Stimulated activated CD8-positive, alpha-beta memory T cell treated with anti-CD3 and anti-CD28 coated beads, Interleukin-12 subunit alpha, Interleukin-12 subunit beta, amount 100 ng/mL, for 24 hours (primary cell): ENCODE measurements around the gene C5orf63.
"Not testable (repeated sequence)": the region's sequence is repeated elsewhere in the genome, so short reads cannot be mapped to it uniquely, and the experiment has no call there.

Experiments
- DNase-seq: peaks from one replicate; pipeline ENCODE4 v3.0.0-alpha.2; 2020; ENCODE audit errors: extremely low read depth

Gene C5orf63

DNA sequence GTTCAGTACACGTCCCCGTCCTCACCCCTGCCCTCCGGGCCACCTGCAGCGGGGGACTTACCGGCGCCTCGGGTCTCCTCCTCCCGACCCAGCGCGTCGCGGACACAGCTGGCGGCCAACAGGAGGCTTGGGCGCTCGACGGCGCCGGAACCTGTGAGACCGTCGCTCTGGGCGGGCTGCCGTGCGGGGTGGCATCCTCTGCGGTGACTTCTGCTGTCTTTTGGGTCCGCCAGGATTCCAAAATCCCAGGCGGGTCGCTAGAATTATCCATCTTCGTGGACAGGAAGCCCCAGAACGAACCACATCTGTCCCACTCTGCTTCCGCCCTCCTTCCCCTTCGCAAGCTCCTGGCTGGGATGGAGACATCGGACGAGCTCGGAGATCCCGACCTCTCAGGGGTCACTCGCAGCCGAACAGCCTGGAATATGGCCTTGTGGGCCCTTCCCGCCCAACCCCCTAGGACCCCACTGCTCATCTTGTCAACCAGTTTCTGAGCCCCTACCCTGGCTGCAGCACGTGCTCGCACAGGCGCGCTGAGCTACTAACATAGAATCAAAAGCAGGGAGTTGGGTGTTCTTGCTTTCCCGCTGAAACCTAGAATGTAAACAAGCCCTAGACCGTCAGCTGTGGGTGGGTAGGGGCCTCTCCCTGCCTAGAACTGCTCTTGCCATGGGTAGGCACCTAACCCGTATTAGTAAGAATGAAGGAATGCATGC, 42.0 kb downstream of the C5orf63 start:
- DNase-seq = no peak

DNA sequence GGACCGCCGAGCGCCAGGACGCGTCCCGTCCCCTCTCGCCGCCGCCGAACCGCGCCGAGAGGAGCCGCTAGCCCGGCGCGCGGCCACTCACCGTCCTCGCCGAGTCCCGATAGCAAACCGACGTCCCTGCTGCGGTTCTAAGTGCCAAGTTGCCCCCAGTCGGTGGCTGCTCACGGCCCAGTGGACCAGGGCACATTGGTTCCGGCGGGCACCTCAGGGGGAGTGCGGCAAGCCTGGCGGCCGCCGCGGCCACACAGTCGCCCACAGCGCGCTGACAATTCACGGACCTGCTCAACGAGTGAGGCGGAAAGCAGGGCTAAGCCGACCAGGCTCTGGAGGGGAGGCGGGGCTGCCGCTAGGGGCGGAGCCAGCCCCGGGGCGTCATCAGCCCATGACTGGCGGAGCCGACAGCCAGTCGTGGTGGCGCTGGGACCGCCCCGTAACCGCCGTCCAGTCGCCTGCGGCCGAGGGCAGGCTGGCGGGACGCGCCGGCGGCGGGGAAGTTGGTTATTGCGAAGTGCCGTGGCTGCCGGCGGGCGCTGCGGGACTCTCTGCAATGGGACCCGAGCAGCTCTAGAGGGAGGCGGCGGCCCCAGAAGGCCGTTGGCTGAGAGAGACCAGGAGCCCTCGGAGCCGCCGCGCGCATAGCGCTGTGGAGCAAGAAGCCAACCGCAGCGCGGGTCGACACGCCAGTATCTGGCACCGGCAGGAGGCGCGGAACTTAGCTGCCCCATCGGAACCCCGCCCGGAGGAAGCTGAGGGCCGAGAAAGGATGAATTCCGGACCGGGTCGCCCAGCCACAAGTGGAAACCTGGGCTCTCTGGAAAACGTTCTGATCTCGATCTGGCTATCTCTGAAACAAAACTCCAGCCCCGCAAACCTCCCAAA, 42.8 kb downstream of the C5orf63 start, which contains the start of gene MARCHF3:
MARCHF3 (minus strand) TSS at position 300 of the 888 bp plus-strand sequence. CDS start 112,387 bp downstream, outside the sequence.
- peak; percentile 82 for DNase-seq

DNA sequence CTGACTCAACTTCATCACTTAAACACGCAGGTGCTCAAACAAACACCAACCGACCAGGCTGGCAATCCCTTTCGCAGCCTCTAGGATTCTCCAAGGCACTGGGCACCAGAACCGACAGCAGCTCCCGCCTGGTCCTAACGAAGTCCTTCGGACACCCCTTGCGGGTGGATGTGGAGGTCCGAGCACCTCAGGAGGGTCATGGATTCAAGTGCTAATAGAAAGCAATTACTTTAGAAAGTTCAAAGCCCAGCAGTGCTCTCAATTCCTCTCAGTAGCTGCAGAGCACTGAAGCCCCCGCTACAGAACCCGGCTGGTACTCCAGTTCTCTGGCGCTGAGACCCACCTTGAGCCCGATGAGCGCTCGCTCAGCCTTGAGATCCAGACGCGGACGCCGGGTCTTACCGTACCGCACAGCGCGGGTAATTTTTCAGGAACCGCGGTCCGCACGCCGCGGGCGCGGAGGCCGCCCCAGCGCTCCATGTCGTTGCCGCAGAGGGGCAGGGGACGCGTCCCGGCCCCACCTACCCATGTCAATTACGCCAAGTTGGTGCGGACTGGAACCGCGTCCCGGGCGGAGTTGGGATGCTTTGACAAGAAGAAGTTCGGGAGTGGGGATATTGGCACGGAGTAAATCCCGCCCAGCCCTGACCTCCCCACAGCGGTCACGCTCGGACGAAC, 43.6 kb downstream of the C5orf63 start:
- DNase-seq = no peak

DNA sequence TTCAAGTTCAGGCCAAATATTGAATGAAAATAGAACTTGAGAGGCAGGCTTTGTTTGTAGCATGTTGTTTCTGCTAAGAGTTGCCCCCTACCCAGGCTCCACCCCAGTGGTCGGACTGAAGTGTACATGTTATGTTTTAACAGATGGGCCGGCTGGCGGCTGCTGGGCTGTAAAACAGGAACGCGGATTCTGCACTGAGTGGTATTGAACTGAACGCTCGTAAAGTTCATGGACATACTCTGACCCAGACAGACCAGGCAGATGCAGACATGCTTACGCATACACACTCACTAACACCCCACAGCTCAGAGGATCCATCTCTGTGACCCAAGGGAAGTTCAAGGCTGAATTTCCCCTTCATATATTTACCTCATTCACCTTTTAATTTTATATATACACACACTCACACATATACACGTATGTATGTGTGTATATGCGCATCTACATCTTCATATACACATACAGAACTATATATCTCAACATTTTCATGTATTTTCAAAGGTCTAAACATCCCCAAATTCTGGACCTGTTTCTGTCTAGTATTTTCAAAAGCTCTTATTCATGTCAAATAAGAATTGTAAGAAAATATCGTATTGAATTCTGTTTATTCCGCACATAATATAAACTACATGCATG, 44.4 kb downstream of the C5orf63 start:
- DNase-seq = no peak

DNA sequence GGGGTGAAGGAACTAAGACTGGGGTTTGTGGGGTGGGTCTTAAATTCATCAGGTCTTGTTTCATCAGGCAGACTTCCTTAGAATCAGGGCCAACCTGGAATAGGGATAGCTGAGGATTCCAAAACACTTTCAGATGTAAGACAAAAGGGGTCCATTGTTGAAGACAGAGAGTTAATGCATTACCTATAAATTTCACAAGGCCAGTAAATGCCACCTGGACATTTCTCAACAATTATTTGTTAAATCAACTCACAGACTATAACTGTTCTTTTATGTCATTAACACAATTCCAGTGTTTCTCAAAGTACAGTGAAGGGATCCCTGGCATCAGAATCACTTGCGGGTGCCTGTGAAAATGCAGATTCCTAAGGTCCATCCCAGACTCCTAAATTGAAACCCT, 45.8 kb downstream of the C5orf63 start:
- DNase-seq = no peak

DNA sequence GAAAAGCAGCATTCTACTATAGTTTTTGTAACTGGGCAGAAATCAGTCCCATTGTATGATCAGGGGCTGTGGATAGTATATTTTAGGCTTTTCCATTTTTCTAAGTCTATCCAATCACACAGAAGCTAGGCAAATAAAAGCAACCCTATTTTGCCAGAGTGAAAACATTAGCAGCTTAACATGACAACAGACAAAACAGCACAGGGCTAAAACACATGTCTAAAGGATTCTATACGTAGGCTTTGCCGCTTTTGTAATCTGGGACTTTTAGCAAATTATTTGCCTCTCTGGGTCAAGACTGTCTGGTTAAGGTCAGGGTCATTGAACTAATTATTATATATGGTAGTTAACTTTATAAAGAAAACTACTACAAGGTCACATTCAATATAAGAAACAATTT, 47.1 kb downstream of the C5orf63 start:
- no peak for DNase-seq

DNA sequence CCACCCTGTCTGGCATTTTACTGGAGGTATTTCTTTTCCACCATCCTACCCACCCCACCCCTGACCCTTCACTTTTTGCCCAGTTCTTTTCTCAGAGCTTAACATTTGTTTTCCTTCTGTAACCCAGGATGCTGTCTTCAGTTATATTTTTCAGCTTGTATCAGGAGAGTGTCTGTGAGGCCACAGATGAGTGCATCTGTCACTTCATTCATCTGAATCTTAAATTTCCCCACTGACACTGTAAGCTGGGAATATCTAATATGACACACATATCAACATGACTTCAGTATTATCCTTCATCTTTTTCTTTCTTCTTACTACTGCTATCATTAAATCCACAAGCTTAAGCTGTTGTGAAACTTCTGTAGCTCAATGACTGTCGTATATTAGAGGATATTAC, 47.8 kb downstream of the C5orf63 start:
- no peak for DNase-seq

DNA sequence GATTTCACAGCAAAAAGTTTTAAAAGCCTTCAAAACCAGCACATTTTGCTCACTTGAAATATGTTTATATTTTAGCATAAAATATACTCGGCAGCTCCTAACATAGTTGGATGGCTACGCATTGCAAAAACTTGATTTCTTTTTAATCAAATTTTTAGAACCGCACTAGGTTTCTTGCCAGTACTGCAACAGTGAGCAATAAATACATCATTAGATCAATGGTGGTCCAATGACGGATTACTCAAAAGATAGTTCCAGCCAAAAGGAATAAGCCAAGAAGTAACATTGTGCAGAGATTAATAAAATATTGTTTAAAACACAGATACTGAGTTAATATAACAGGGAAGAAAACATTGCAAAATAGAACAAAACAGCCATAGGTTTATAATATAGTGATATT, 48.5 kb downstream of the C5orf63 start:
- DNase-seq = no peak

DNA sequence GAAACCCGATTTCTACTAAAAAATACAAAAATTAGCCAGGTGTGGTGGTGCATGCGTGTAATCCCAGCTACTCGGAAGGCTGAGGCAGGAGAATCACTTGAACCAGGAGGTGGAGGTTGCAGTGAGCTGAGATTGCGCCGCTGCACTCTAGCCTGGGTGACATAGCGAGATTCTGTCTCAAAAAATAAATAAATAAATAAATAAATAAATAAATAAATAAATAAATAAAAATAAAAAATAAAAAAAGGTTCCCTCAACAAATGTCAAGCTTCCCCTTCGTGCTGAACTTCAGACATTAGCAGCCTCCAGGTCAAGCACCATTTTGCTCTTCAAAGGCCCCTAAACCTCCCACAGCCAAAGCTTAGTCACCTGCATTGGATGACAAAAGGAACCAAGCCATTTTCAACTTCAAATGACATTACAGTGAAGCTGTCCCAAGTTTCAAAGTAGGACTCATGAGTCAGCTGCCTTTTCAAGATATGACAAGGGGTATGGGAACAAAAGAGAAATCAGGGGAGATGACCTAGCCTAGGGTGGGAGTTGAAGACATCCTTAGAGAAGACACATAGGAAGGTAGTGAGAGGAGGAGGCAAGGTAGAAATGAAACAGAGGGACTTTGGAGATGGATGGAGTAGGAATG, 49.6 kb downstream of the C5orf63 start:
- DNase-seq = not testable (repeated sequence)

DNA sequence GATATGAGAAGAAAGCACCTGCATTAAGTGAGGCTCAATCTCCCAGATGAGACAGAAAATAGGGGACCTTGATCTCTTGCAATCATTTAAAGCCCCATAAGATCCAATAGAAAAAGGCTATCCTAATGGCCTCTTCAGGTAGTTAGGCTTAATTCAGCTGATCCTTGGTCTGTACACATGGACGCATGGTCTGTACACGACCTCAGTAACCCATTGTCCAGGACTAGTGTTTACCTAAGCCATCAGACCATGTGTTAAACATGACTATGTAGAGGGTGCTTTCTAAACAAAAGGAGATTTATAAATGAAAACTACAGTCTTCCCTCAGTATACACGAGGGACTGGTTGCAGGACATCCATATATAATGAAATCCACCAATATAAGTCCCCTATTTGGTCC, 50.5 kb downstream of the C5orf63 start:
- DNase-seq = no peak

DNA sequence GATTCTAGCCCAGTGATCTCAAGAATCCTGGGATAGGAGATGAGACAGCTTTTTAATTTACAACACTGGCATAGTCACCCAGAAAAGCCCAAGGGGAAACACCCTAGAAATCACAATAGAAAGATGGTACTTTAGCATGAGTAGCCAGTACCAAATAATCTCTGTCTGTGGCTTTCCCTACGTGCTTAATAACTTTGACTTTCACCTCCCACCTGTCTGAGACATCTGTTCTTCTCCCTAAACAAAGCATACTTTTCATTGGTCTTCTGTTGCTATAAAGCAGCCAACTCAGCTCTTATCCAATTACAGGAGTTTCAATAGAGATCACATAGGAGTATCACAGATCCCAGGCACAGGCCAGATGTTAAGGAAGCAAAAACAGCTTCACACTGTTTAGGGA, 53.4 kb downstream of the C5orf63 start:
- DNase-seq = no peak

DNA sequence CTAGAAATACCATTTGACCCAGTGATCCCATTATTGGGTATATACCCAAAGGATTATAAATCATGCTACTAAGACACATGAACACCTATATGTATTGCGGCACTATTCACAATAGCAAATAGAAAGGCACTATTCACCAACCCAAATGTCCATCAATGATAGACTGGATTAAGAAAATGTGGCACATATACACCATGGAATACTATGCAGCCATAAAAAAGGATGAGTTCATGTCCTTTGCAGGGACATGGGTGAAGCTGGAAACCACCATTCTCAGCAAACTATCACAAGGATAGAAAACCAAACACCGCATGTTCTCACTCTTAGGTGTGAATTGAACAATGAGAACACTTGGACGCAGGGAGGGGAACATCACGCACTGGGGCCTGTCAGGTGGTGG, 56.6 kb downstream of the C5orf63 start:
- DNase-seq = not testable (repeated sequence)

DNA sequence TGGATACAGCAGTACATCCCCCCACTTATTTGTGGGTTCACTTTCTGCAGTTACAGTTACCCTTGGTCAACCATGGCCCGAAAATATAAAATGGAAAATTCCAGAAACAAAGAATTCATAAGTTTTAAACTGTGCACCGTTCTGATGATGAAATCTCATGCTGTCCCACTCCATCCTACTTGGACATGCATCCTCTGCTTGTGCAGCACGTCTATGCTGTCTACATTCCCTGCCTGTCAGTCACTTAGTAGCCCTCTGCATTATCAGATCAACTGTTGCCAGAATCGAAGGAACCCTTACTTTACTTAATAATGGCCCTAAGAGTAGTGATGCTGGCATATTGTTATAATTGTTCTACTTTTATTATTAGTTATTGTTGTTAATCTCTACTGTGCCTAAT, 57.6 kb downstream of the C5orf63 start:
- DNase-seq = no peak

DNA sequence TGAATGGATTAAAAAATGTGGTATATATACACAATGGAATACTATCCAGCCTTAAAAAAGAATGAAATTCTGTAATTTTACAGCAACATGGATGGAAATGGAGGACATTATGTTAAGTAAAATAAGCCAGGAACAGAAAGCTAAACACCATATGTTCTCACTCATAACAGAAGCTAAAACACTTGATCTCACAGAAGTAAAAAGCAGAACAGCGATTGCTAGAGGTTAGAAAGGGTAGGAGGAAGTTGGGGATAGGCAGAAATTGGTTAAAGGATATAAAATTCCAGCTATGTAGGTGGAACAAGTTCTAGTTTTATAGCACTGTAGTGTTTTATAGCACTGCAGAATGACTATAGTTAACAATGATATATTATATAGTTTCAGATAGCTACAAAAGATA, 58.7 kb downstream of the C5orf63 start:
- DNase-seq = no peak

DNA sequence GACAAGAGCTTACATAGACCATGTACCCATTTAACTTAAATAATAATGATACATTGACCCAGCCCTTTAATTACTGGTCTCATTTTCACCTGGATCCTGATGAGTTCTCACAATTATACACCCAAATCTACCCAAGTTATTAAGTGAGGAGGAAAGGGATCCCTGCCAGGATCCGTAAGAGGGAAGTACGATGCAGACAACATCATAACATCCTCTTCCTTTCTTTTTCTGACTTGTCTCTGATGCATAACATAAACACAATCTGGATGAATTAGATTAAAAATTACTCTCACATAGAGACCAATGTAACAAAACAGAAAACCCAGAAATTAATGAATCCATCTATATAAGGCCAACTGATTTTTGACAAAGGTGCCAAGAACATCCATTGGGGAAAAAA, 59.9 kb downstream of the C5orf63 start:
- no peak for DNase-seq

DNA sequence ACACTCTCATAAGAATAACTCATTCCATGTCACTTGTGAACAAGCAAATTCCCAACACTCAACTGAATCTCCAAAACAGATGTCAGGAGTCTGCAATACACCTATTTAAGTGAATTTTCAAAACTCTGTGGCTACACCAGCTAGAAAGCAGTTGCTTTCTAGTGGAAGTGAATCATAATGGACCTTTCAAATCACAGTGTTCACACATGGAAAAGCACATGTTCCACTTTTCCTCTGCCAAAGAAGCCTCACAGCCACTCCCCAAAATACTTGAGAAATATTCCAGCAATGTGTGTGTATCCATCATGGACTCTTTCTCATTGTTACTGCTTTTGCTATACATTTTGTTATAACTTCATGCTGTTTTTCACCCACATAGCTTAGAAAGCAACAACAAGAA, 60.4 kb downstream of the C5orf63 start:
- DNase-seq = no peak

DNA sequence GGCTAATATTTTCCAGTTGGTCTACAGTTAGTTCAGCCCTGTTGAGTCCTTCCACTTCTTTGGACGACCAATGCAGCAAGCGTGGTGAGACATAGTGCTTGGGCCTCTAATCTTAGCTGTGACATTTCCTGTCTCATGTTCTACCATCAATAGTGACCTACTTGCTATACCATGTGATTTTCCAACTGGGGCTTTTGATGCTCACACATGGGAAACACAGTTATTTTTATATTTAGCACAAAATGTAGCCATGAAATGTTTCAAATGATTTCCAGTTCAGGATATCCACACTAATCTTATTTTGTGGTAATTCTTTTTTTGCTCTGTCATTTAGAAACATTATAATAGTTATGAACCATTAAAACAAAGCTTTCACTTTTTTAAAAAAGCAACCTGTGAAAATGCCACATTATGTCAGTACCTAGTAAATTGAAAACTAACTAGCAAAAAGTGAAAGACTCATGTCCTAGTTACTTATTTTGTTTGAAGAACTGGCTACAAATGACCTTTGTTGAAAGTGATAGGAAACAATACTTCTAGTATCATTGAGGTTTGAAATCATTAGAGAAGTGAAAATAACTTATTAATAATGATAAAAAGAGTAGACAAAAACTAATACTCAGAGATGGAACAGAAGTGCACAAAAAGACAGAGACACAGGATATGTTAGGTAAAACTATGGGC, 61.2 kb downstream of the C5orf63 start:
- DNase-seq = no peak

DNA sequence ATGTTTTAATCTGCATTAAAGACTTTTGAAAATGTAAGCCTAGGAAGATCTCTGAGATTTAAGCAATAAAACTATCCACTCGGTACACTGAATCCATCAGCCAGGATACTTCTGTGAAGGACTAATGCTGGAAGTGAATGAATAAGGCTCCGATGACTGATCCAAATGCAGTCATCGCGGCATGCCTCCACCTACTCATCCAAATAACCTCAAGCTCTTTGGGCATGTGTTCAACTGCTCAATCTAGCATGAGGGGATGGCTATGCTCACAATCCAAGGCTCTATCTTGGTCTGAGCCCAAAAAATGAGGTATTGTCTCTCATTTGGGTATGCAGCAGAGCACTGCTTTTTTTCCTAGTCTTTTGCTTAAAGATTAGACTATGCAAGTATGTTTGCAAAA, 62.1 kb downstream of the C5orf63 start:
- DNase-seq = no peak

DNA sequence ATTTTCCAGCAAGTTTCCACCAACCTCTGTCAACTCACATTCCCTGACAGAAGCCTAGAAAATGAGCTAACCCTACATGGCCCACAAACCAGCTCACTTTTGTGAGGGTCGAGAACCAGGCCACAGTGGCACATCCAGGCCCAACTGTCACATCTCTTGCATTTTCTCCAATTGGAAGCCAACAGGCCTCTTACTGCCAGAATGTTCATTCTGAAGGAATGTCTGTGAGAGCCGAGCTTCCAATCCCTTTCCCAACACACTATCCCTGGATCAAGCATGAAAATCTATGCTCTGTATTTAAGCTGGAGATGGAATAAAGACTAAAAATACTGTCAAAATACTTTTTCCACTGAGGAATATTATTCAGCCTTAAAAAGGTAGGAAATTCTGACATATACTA, 62.9 kb downstream of the C5orf63 start:
- DNase-seq = no peak

DNA sequence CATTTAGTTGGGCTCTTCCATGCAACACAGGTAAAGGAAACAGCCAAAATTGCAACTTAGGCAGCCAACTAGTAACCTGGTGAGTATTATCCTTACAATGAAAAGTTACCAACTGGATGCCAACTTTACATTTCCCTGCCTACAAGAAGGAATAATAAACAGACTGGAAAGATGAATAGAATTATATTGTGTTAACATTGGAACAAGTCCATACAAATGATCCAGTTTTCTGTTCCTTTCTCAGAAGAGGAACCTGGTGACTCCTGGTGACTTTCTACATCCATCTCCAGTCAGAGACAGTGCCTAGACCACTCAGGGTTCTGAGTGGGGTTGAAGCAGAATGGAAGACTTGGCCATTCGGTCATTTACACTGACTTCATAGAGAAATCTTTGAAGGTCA, 63.5 kb downstream of the C5orf63 start:
- DNase-seq = no peak
